HG02981 (cell line): ENCODE data around the gene PDE4D.

ENCODE experiments used
- ATAC-seq: cut with Tn5 transposase; IDR thresholded peaks from one replicate; pipeline ENCODE4 v1.9.1; 2021; ENCODE audit warnings: mild to moderate bottlenecking, moderate library complexity; ENCODE audit not compliant: unreplicated experiment

PDE4D gene

DNA sequence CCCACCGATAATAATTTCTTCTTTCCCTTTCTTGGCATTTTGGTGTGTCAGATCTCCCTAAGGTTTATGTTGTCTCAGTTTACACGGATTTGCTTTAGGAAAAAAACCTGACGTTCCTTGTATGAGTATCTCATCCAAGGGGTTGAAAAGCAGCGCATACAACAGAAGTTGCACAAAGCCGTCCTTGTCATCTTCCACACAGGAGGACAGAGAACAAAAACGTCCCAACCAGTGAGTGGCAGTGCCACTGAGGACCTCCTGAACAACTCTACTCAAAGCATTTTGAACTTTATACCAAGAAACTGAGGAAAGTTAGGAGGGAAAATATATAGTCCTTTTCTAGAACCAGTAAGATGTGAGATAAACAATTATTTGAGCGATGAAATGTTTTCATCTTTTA is 547.0 kb downstream of the PDE4D start:
- ATAC-seq: no peak

DNA sequence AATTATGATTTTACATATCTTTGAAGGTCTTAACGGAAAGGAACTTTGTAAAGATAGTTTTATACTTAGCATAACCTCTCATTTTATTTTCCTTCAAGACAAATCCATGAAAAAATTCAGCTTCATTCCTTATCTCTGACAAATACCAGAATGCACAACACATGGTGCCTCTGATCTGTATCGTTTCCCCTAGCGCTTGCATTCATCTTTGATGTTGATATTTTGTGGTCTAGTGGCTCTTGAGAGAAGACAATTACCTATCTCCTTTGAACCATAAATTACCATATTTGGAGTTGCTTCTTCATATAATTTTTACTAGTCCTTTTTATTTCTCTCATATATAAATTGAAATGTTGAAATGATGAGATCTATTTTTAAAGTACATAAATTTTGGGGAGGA is 551.3 kb downstream of the PDE4D start:
- ATAC-seq: no peak

DNA sequence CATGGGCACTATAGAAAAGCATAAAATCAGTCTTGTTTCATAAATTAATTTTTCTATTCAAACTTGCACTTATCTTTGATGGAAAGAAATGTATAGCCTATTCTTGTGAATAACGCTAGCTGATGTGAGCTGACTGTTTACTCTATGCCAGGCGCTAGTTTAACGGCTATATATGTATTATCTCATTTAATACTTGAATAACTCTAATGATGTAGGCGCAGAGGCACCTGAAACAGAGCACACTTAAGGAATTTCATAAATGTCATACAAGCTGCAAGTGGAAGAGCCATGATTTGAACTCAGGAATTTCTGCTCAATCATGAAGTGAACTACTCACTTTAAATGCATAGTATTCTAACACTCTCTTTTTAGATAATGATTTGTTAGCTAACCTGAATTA is 551.8 kb downstream of the PDE4D start:
- no peak for ATAC-seq

DNA sequence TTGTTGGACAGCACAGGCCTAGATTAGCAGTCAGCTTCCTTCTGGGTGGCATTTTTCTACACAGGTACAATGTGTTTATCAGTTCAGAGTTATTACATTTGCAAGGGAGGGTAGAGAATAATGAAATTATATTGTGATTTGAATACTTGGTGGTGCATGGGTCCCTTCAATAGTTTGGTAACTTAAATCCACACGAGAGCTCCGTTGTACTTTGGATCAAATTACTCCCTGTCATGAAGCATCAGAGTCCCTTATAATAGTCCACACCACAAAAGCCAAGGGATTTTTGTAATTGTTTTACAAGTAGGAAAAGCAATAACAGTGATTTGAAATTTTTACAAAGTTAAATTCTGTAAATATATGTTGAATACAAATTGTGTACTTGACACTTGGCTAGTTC is 552.4 kb downstream of the PDE4D start:
- ATAC-seq: no peak

DNA sequence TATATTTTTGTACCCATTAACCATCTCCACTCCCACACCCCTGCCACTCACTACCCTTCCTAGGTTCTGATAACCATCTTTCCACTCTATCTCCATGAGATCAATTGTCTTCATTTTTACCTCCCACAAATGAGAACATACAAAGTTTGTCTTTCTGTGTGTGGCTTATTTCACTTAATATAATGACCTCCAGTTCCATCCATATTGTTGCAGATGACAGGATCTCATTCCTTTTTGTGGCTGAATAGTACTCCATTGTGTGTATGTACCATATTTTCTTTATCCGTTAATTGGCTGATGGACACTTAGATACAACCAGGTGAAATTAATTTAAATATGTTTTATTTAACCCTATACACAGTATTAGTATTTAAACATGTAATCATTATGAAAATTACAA is 552.9 kb downstream of the PDE4D start:
- ATAC-seq: no peak

- no peak for ATAC-seq
Observed at GRCh38 chr5:59337240-59337639, 556.3 kb downstream of the PDE4D start.

DNA sequence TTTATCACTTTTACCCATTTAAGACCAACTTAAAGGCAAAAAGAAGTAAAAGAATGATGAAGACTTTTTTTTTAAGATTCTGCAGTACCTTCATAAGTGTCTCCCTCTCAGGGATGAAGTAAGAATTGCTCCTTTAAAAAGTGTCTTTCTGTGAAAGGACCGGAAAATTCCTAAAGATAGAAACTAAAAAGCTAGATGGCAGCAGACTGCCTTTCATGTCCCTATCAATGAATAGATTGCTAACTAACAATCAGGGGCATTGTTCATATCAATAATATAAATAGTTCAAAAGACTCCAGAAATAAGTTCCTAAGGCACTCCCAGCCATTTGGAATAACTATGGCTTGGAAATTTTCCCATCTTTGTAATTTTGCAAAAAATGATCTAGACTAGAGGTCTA is 558.0 kb downstream of the PDE4D start:
- no peak for ATAC-seq

GRCh38 chr5:59333416-59333815 is 560.1 kb downstream of the PDE4D start:
- no peak for ATAC-seq

- no peak for ATAC-seq
Observed at GRCh38 chr5:59332236-59332973, 561.1 kb downstream of the PDE4D start.

GRCh38 chr5:59330680-59331079 is 562.8 kb downstream of the PDE4D start:
- no peak for ATAC-seq

GRCh38 chr5:59328709-59329296 is 564.7 kb downstream of the PDE4D start:
- no peak for ATAC-seq

DNA sequence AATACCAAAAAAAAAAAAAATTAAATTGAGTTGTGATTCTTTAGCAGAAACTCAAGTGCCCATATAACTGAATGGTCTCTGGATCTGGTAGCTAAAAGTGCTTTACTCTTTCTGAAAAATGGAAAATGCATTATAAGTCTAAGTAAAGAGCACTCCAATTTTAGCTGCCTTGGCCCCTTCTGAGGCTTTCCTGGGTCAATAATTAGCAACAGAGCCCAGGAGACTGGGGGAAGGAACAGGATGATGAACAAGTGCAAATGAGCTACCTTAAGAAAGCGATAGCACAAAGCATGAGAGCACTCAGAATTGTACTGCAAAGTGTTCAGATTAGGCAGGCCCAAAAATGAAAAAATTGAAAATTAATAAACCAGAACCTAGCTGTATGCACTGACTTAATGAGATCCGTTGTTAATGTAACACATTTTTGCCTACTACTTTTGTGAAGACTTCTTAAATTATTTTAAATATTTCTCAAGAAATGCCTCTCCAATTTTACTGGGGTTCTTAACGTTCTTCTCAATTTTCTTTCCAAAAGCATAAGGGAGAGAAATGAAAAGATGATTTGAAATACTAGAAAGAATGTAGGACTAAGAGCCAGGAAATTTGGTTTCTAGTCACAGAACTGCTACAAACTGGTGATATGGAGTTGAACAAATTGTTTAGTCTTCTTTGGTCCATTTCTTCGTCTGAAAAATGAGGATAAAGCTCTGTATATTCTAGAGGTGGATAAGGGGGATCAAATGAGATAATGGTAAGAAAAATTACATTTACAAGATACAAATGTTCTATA is 566.1 kb downstream of the PDE4D start:
- no peak for ATAC-seq

GRCh38 chr5:59326596-59326995 is 566.9 kb downstream of the PDE4D start:
- ATAC-seq: no peak

DNA sequence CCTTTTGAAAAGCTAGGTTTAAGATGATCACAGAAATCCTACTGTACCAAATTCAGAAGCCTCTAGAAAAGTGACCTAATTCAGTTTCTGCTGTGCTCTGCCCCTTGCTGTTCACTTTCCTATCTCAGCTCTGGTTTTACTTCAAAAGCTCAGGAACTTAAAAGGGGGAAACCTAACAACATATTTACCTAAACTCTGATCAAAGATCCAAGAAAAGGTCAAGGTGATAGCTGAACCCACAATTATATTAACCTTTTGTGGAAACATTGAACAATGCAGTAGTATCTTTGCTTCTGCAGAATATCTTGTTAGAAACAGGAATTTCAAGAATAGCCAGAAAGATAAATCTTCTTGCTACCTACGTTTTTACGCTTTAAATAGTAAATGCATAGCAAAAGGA is 568.5 kb downstream of the PDE4D start:
- no peak for ATAC-seq

DNA sequence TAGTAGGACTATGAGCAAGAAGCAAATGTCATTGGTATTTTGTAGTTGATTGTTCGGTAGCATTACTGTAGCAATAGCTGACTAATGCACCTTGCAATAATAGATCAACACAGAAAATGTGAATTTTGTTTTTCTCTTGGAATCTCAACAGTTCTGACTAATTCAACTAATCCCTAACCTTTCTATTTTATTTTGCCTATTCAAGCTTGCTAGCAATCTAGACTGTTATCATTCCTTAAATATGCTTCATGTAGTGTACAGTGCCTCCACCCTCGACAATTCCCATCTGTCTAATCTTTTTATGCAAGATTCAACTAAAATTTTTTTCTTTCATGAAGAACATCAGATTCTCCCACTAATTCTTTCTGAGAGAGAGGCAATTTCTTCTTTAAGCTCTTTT is 570.6 kb downstream of the PDE4D start:
- no peak for ATAC-seq

DNA sequence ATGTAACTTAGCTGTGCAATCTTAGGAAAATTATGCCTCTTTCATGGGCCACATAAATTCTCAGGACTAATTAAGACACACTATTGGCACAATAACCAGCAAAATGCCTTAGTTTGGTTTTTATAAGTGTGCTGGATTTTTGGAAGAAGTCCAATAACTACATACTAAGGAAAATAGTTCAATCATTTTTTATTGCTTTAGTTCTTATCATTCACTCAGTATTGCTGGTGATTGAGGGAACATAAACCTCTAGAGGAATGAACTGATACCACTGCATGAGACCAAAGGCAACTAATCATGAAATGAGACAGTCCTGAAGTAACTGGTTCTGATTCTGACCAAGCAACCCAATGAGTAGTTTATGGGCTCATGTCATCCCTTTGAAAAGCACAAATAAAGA is 571.5 kb downstream of the PDE4D start:
- no peak for ATAC-seq

GRCh38 chr5:59321642-59322041 is 571.9 kb downstream of the PDE4D start:
- no peak for ATAC-seq

DNA sequence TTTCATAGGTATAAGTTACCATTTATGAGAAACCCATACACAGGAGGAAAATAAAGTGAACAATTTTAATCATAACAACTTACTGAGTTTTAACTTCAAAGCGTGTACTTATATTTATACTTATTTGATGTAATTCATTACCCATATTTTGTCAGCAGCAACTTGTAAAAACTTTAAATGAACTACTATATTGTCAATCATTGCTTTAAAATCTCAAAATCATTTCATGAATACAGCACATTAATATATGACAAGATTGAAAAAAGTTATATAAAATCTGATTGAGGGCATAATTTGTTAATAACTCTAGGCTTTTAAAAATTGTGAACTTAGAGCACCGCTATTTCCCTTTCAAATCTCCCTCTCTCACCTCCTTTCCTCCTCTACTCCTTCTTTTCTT is 573.1 kb downstream of the PDE4D start:
- ATAC-seq: no peak

- ATAC-seq: no peak
Observed at GRCh38 chr5:59319250-59319649, 574.3 kb downstream of the PDE4D start.

- ATAC-seq: no peak
Observed at GRCh38 chr5:59317774-59318205, 575.7 kb downstream of the PDE4D start.

DNA sequence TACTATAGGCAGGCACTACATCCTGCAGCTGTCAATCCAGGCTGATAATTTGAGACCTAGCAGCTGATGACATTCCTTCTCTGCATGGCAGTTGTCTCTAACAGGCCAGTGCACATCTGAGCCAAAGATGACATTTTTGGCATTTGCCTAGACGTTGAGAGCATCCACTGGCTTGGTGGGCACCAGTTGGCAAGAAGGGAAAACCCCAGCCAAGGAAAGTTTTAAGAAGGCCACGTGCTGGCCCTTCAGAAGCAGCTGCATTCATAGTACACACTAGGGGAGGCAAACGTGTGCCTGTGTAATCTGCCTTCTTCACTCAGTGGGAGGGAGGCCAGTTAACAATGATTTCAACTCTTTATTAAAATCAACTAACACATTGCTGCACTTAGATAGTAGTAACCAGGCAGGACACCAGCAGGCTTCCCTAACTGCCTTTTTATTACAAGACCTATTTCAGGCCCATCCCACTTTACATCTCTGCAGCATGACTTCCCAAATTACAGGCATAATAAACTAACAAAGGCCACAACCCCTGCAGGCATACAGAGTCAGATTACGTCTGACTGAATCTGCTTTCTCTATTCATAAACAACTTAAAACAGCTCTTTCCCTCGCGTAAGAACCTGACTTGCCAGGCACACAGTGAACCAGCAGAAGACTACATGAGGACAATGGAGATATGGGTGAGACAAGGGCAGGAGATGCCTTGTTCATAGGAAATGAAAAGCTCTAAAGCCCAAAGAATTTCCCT is 576.3 kb downstream of the PDE4D start:
- no peak for ATAC-seq
